Measurements from ENCODE around the gene SECISBP2. TPM values are rescaled to one million over a fixed set of nuclear protein-coding genes. Genes with fewer than 3 reads are reported as not detected.

The SECISBP2 gene
- total RNA-seq, 1 experiment from 2014 or later: 41.4 TPM

DNA sequence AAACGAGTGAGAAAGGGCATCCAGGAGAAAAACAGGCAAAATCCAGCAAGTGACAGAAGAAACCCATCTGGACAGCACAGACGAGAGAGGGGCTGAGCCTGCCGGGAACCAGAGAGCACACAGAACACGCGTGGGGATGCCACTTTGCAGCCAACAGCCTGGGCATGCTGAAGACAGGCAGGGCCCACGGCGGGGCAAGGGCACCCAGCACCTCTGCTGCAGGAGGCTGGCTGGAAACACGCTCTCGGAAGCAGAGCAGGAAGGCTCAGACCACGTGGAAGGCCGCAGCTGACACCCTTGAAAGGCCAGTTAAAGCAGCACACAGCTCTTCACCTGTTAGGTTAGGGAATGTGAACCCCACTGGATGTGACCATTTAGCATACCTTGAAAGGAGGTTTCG lies 76.1 kb downstream of the SECISBP2 start:
- no peak for DNase-seq
- Histone ChIP-seq H3K79me2 (ENCODE audit: low read depth) (no peaks in the 10 kb centered on the region), H3K9me3 (ENCODE audit: insufficient read depth, low read depth) (no peaks in the 10 kb centered on the region), H3K4me2 (no peak overlapping the region), H3K27me3 (ENCODE audit: insufficient read depth, low read depth) (no peaks in the 10 kb centered on the region), H2AFZ (no peak overlapping the region), H3K4me3 (no peak overlapping the region), H3K36me3 (ENCODE audit: low read depth) (no peaks in the 10 kb centered on the region), H3K9me2 (ENCODE audit: insufficient read depth) (no peaks in the 10 kb centered on the region), H3F3A (ENCODE audit: insufficient read depth, low read depth) (no peaks in the 10 kb centered on the region), H4K20me1 (ENCODE audit: insufficient read depth) (no peaks in the 10 kb centered on the region), H3K4me1 (replicated peaks; ENCODE audit: insufficient read depth) (no peaks in the 10 kb centered on the region), H3K27ac (no peak overlapping the region)
- intact Hi-C loops (cut with micrococcal nuclease; ENCODE audit: unreplicated experiment): no loop called here
- ChIA-PET CTCF (no interaction called here), POLR2A (ENCODE audit: unreplicated experiment) (no interaction called here)
- BruUV-seq (replicated peaks): no TSS peak
- TF ChIP-seq EZH2 (IDR thresholded peaks at IDR 0.05; ENCODE audit: low read depth): no peak
- TF ChIP-seq CTCF (conservative IDR thresholded peaks at IDR 0.05): no peak

GRCh38 chr9:89395931-89396710 lies 77.8 kb downstream of the SECISBP2 start:
- no peaks in the 10 kb centered on the region for H3K27me3 ChIP-seq (ENCODE audit: insufficient read depth, low read depth)
- no peaks in the 10 kb centered on the region for H4K20me1 ChIP-seq (ENCODE audit: insufficient read depth)
- H3K27ac ChIP-seq: no peak overlapping the region
- H3K9me3 ChIP-seq (ENCODE audit: insufficient read depth, low read depth): no peaks in the 10 kb centered on the region
- ChIA-PET POLR2A (ENCODE audit: unreplicated experiment) (no interaction called here), CTCF (no interaction called here)
- no TSS peak for BruUV-seq (replicated peaks)
- H2AFZ ChIP-seq: no peak overlapping the region
- DNase-seq: no peak
- H3F3A ChIP-seq (ENCODE audit: insufficient read depth, low read depth): no peaks in the 10 kb centered on the region
- no peaks in the 10 kb centered on the region for H3K9me2 ChIP-seq (ENCODE audit: insufficient read depth)
- H3K4me1 ChIP-seq (replicated peaks; ENCODE audit: insufficient read depth): no peaks in the 10 kb centered on the region
- H3K79me2 ChIP-seq (ENCODE audit: low read depth): no peaks in the 10 kb centered on the region
- no peaks in the 10 kb centered on the region for H3K36me3 ChIP-seq (ENCODE audit: low read depth)
- H3K4me2 ChIP-seq: no peak overlapping the region
- no peak overlapping the region for H3K4me3 ChIP-seq
- intact Hi-C loops (cut with micrococcal nuclease; ENCODE audit: unreplicated experiment): no loop called here
- TF ChIP-seq CTCF (conservative IDR thresholded peaks at IDR 0.05) (no peak), EZH2 (IDR thresholded peaks at IDR 0.05; ENCODE audit: low read depth) (no peak)

DNA sequence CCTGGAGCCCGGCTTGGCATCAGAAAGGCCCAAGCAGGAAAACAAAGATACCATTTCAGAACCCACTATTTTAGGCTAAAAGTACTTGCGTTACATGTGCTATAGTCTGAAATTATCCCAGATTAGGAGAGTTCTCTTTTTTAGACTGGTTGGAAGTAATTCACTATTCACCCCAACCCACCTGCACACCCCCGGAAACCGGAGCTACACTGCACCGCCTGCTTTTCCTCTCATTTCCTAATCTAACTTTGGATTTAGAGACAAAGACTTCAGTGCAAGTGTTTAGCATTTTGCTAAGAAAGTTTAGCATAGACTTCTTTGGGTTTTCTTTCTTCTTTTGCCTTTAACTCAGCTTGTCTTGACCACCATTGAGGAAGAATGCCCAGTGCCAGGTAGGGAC lies 79.2 kb downstream of the SECISBP2 start:
- POLR2A ChIA-PET (ENCODE audit: unreplicated experiment): no interaction called here
- BruUV-seq (replicated peaks): no TSS peak
- no peak overlapping the region for H2AFZ ChIP-seq
- no peak overlapping the region for H3K4me3 ChIP-seq
- H3K36me3 ChIP-seq (ENCODE audit: low read depth): no peaks in the 10 kb centered on the region
- no peaks in the 10 kb centered on the region for H3K79me2 ChIP-seq (ENCODE audit: low read depth)
- CTCF ChIA-PET: no interaction called here
- H3K4me1 ChIP-seq (replicated peaks; ENCODE audit: insufficient read depth): no peaks in the 10 kb centered on the region
- H3K9me3 ChIP-seq (ENCODE audit: insufficient read depth, low read depth): no peaks in the 10 kb centered on the region
- H4K20me1 ChIP-seq (ENCODE audit: insufficient read depth): no peaks in the 10 kb centered on the region
- no peaks in the 10 kb centered on the region for H3K9me2 ChIP-seq (ENCODE audit: insufficient read depth)
- TF ChIP-seq EZH2 (IDR thresholded peaks at IDR 0.05; ENCODE audit: low read depth): no peak
- TF ChIP-seq CTCF (conservative IDR thresholded peaks at IDR 0.05): no peak
- no peak overlapping the region for H3K4me2 ChIP-seq
- intact Hi-C loops (cut with micrococcal nuclease; ENCODE audit: unreplicated experiment): no loop called here
- H3F3A ChIP-seq (ENCODE audit: insufficient read depth, low read depth): no peaks in the 10 kb centered on the region
- no peak for DNase-seq
- no peaks in the 10 kb centered on the region for H3K27me3 ChIP-seq (ENCODE audit: insufficient read depth, low read depth)
- H3K27ac ChIP-seq: no peak overlapping the region
